GM12878 (cell line): ENCODE measurements around the gene NSUN7.

Source experiments
- ATF3 ChIP-seq: IDR thresholded peaks from 2 replicates; pipeline ENCODE4 v1.6.1; 2011; ENCODE audit warnings: low read depth, mild to moderate bottlenecking, low read length, moderate library complexity, borderline replicate concordance; ENCODE audit errors: extremely low read depth
- BRCA1 ChIP-seq: IDR thresholded peaks from 2 replicates; pipeline ENCODE4 v1.6.1; 2011; ENCODE audit warnings: low read depth, low read length, improper control_type of control experiment
- FOXM1 ChIP-seq: IDR thresholded peaks from 2 replicates; pipeline ENCODE4 v1.6.1; 2012; ENCODE audit warnings: low read depth, mild to moderate bottlenecking, inconsistent platforms, low read length, moderate library complexity
- MAX ChIP-seq: IDR thresholded peaks from 2 replicates; pipeline ENCODE4 v1.6.1; 2012; ENCODE audit warnings: low read depth, low read length, improper control_type of control experiment
- POLR2A ChIP-seq: IDR thresholded peaks from 2 replicates; pipeline ENCODE4 v1.6.1; 2011; ENCODE audit warnings: low read depth, mild to moderate bottlenecking, low read length
- POU2F2 ChIP-seq: IDR thresholded peaks from 3 replicates; pipeline ENCODE4 v1.6.1; 2011; ENCODE audit warnings: low read depth, mild to moderate bottlenecking, low read length, borderline replicate concordance
- SIN3A ChIP-seq: IDR thresholded peaks from 2 replicates; pipeline ENCODE4 v1.6.1; 2012; ENCODE audit warnings: low read depth, low read length, improper control_type of control experiment
- SUPT20H ChIP-seq: IDR thresholded peaks from 2 replicates; pipeline ENCODE4 v1.6.1; 2011; ENCODE audit warnings: low read depth, mild to moderate bottlenecking, low read length, moderate library complexity, borderline replicate concordance; ENCODE audit not compliant: control insufficient read depth
- SUZ12 ChIP-seq: fragments of 200-600 bp; sonication (generic); IDR thresholded peaks from one replicate; pipeline ENCODE4 v1.6.1; 2018; ENCODE audit warnings: antibody characterized with exemption, mild to moderate bottlenecking; ENCODE audit not compliant: unreplicated experiment
- TAF1 ChIP-seq: IDR thresholded peaks from 2 replicates; pipeline ENCODE4 v1.6.1; 2011; ENCODE audit warnings: mild to moderate bottlenecking, low read depth, low read length, borderline replicate concordance
- YY1 ChIP-seq: IDR thresholded peaks from 2 replicates; pipeline ENCODE4 v1.6.1; 2011; ENCODE audit warnings: low read depth, mild to moderate bottlenecking, low read length
- TF ChIP-seq, protein P1 (sequence below), 3 experiments: IDR thresholded peaks in 2 of 3; conservative IDR thresholded peaks in 1 of 3; 2 replicates each; pipeline ENCODE4 v1.5.1; 2011; ENCODE audit warnings: low read depth in 3 of 3, low read length in 3 of 3, mild to moderate bottlenecking in 3 of 3, control low read depth in 2 of 3, moderate library complexity in 2 of 3, inconsistent platforms in 1 of 3, mixed read lengths in 1 of 3; ENCODE audit not compliant: control insufficient read depth in 2 of 3, insufficient read depth in 1 of 3; ENCODE audit errors: extremely low read depth in 1 of 3
- TF ChIP-seq, protein P2 (sequence below): fragments of 450-650 bp; IDR thresholded peaks from 2 replicates; pipeline ENCODE4 v1.6.1; 2016; ENCODE audit warnings: mild to moderate bottlenecking

GRCh38 chr4:40789771-40790170 lies 40.0 kb downstream of the NSUN7 start:
- no peak for TF ChIP-seq SIN3A
- TF ChIP-seq POLR2A = no peak
- no peak for TF ChIP-seq MAX
- TF ChIP-seq, protein P1, sequence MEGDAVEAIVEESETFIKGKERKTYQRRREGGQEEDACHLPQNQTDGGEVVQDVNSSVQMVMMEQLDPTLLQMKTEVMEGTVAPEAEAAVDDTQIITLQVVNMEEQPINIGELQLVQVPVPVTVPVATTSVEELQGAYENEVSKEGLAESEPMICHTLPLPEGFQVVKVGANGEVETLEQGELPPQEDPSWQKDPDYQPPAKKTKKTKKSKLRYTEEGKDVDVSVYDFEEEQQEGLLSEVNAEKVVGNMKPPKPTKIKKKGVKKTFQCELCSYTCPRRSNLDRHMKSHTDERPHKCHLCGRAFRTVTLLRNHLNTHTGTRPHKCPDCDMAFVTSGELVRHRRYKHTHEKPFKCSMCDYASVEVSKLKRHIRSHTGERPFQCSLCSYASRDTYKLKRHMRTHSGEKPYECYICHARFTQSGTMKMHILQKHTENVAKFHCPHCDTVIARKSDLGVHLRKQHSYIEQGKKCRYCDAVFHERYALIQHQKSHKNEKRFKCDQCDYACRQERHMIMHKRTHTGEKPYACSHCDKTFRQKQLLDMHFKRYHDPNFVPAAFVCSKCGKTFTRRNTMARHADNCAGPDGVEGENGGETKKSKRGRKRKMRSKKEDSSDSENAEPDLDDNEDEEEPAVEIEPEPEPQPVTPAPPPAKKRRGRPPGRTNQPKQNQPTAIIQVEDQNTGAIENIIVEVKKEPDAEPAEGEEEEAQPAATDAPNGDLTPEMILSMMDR (IDR thresholded peaks at IDR 0.05 in 2 of 3, conservative IDR thresholded peaks at IDR 0.05 in 1 of 3; ENCODE audit: control insufficient read depth in 2 of 3, extremely low read depth in 1 of 3, insufficient read depth in 1 of 3, low read depth in 3 of 3, low read length in 3 of 3) = no peak
- TF ChIP-seq POU2F2 = no peak
- TF ChIP-seq TAF1 = no peak
- TF ChIP-seq, protein P2, sequence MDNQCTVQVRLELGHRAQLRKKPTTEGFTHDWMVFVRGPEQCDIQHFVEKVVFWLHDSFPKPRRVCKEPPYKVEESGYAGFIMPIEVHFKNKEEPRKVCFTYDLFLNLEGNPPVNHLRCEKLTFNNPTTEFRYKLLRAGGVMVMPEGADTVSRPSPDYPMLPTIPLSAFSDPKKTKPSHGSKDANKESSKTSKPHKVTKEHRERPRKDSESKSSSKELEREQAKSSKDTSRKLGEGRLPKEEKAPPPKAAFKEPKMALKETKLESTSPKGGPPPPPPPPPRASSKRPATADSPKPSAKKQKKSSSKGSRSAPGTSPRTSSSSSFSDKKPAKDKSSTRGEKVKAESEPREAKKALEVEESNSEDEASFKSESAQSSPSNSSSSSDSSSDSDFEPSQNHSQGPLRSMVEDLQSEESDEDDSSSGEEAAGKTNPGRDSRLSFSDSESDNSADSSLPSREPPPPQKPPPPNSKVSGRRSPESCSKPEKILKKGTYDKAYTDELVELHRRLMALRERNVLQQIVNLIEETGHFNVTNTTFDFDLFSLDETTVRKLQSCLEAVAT = no peak
- no peak for TF ChIP-seq SUZ12
- TF ChIP-seq SUPT20H = no peak
- TF ChIP-seq YY1 = no peak
- no peak for TF ChIP-seq FOXM1
- no peak for TF ChIP-seq BRCA1
- TF ChIP-seq ATF3 = no peak
